Fibroblast of lung (primary cell): ENCODE measurements around the gene SLC25A44.

Experiments
- EZH2 ChIP-seq: IDR thresholded peaks from 2 replicates; pipeline ENCODE4 v1.5.1; 2012; ENCODE audit warnings: low read length, control low read depth, mild to moderate bottlenecking; ENCODE audit errors: missing control alignments
- TF ChIP-seq, protein P1 (sequence below), 2 donors: IDR thresholded peaks in 1 of 2; conservative IDR thresholded peaks in 1 of 2; 1 replicate in 1 of 2; 2 replicates in 1 of 2; pipeline ENCODE4 v1.5.1; 2011 to 2012; ENCODE audit warnings: low read length in 2 of 2, control low read depth in 1 of 2, inconsistent platforms in 1 of 2, low read depth in 1 of 2, mild to moderate bottlenecking in 1 of 2

DNA sequence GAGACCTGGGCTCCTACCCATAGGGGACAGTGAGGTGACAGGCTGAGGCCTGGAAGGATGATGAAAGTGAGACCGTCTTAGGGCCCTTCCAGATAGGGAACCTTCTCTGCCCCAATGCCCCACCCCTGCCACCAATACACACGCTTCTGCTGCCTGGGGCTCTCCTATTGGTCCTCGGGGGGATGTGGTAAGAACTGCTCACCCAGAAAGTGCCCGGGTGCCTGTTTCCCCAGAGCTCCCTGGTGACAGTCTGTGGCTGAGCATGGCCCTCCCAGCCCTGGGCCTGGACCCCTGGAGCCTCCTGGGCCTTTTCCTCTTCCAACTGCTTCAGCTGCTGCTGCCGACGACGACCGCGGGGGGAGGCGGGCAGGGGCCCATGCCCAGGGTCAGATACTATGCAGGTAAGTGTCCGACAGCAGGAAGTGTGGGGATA lies 39.6 kb upstream of the SLC25A44 start:
- TF ChIP-seq, protein P1, sequence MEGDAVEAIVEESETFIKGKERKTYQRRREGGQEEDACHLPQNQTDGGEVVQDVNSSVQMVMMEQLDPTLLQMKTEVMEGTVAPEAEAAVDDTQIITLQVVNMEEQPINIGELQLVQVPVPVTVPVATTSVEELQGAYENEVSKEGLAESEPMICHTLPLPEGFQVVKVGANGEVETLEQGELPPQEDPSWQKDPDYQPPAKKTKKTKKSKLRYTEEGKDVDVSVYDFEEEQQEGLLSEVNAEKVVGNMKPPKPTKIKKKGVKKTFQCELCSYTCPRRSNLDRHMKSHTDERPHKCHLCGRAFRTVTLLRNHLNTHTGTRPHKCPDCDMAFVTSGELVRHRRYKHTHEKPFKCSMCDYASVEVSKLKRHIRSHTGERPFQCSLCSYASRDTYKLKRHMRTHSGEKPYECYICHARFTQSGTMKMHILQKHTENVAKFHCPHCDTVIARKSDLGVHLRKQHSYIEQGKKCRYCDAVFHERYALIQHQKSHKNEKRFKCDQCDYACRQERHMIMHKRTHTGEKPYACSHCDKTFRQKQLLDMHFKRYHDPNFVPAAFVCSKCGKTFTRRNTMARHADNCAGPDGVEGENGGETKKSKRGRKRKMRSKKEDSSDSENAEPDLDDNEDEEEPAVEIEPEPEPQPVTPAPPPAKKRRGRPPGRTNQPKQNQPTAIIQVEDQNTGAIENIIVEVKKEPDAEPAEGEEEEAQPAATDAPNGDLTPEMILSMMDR (conservative IDR thresholded peaks at IDR 0.05 in 1 of 2, IDR thresholded peaks at IDR 0.05 in 1 of 2; ENCODE audit: low read depth in 1 of 2, low read length in 2 of 2), result no peak
- TF ChIP-seq EZH2, result no peak
